NCI-H82 treated with DMSO at 0.1 percent for 48 hours (cell line): ENCODE measurements around the gene VEGFA.

Experiments used
- DNase-seq: peaks from one replicate; lab custom pipeline; 2025; ENCODE audit not compliant: unreplicated experiment; lab: John Stamatoyannopoulos, UW

Gene VEGFA

DNA sequence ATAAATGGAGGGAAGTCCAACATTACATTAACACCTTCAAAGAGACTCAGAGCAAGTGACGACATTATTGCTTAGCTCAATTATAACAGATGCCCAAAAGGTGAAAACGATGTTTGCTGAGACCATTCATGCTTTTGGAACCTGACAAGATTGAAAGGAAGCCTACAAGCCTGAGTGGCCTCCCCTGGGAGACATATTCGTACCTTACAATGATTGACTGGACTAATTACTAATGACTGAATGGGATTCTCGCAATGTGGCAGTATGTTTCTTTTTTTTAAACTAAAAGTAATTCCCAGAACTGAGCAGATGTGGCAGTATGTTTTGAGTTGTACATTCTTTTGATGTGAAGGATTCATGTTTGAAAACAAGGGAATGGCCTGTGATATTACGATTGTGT, 49.9 kb downstream of the VEGFA start:
- no peak for DNase-seq

- no peak for DNase-seq
These were observed 50.5 kb downstream of the VEGFA start for GRCh38 chr6:43820486-43820885.

DNA sequence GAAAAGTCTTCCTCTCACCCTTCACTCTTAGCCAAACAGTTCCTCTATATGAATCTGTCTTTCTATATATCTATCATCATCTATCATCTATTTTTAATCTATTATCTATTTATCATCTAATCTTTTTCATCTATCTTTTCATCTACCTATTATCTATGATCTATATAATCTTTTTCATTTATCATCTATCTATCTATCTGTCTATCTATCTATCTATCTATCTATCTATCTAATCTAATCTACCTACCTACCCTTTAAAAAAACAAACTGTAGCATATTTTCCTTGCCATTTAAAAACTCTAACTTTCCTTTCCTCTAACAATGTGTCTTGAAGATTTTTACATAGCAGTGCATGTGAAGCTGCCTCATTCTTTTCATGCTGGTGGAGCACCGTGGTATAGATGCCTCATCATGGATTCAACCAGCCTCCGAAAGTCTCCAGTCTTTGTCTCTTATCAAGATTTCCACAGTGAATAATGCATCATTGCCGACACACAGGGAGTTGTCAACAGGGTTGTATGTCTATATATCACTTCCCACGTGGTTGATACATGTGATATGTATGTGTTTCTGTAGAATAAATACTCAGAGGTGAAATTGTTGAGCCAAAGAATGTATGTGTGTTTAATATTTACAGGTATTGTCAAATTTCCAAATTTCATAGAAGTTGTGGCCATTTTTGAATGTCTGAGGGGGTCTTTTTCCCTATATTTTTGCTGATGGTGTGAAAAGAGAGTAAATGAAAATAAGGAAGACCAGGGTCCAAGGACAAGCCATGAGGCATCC, 51.3 kb downstream of the VEGFA start:
- DNase-seq = no peak

- no peak for DNase-seq
These were observed 53.4 kb downstream of the VEGFA start for GRCh38 chr6:43823390-43823789.

DNA sequence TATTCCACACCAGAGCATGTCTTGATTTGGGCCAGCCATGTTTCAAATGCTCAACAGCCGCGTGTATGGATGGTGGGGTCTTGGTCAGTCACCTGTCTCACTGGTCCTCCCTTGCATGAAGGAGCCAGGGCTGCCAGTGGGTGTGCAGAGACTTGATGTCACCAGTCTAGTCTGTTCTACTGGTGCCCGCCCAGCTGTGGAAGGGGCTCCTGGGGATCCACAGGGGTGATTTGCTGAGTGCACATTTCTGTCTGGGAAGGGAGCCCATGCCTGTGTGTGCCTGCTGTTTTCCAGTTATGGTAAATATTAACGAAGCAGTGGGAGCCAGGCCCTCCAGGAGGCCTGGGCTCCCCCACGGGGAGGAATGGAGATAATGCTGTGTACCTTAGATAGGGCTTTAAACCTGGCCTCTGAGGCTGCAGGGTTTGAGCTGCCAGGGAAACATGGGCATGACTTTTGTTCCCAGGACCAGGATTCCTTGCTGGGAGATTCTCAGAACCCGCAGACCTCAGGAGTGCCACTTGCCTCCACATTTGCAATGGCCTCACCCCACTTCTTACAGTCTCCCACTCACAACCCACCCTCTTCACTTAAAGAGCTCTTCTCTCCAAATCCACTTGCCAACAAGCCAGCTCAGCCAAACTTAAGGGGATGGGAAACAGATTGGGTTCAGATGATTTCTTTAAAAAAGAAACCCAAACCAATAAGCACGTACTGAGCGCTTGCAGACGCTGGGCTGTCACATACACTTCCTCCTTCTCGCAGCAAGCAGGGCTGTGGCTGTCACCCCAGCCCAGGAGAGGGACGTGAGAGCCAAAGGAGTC, 54.1 kb downstream of the VEGFA start:
- DNase-seq = no peak

DNA sequence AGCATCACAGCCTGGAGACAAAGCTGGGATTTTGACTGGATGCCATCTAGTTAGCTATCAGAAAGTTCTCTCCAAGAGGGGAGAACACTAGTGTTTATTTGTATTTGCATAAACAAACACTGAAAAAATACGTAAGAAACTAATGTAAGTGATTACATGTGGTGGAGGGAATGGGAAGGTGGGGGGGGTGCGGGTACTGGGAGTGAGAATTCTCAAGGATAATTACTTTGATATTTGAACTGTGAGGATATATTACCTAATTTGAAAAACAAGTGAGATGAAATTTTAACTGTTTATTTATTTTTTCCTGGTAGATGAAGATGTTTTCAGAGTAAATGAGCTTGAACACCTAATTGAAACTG, 54.7 kb downstream of the VEGFA start:
- DNase-seq = no peak

DNA sequence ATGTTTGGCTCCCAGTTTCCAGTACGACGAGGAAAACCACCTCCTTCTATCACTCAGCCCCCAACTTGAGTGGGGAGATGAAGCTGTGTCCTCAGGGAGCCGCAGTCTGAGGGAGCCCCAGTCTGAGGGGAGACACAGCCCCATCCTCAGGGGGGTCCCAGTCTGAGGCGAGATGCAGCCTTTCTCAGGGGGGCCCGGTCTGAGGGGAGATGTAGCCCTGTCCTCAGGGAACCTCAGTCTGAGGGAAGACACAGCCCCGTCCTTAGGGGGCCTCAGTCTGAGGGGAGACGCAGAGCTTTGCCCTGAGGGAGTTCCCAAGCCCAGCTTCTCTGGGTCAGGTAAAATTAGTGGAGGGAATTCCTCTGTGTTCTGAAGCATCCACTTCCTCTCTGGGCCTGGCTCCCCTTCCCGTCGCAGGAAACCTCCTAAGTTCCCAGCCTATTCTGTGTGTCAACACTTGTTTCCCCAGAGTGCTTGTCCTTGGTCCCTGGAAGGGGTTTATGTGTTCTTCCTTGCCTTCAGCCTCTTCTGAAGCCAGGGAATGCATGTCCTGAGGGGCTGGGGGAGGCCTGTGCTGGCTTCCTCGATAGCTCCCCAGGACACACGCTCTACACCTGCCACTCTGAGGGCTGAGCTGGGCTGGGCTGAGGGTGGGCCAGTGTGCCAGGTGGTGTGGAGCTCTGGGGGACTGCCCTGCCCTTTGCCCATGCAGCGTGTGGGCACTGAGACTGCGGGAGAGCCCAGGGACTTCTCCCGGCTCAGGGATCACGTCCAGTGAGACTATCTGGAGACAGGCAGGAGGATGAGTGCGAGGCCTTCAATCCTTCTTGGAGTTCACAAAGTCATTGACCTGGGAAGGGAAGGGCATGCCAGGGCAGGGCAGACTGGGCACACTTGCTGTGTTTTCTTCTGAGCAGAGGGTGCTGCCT, 55.4 kb downstream of the VEGFA start:
- no peak for DNase-seq

DNA sequence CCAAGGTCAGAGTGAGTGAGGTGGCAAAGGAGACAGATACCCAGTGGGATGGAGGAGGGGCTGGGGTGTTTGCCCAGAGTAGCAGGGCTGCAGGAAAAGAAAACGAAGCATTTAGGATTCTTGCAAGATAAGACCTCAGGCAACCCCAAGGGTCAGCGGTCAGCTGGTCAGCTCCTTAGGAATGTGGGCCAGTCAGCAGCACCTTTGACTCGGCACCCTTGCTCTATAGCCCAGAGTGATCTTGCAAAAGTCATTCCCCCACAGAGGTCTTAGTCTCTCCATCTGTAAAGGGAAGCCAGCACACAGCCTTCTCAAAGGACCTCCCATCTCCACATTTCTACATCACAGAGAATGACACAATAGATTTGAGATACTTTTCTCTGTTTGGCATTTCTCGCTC, 56.7 kb downstream of the VEGFA start:
- DNase-seq = no peak

DNA sequence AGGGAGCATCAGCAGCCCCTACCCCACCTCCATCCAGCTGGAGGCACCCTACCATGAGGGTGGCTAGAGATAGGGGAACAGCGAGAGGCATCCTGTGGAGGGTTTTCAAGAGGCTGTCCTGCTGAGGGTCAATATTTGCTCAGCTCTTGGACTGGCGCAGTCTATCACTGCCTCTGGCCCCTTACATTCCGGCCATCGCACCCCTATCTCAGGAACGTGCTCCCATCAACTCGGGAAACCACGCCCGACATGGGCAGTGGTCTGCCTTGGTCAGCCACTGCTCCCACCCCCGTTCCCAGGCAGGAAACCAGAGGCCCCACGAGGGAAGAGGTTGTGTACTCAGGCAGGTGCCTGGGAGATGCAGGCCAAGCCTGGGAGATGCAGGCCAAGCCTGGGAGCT, 57.9 kb downstream of the VEGFA start:
- no peak for DNase-seq

DNA sequence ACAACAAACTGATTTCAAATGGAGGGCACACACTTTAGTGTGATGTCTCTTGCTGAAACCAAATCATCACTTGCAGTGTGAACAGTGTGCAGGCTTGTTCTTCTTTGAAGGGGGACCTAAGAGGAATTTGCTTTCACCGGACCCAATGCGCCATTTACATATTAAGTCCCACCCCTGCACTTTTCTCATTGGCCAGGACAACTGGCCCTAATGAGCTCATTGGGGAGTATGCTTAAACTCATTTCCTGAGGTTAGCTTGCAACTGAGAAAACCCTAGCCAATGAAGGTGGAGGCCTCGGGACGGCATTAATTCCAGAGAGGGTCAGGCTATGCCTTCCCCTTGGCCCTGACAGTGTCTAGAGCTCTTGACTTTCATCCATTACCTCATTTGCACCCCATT, 58.7 kb downstream of the VEGFA start:
- no peak for DNase-seq

DNA sequence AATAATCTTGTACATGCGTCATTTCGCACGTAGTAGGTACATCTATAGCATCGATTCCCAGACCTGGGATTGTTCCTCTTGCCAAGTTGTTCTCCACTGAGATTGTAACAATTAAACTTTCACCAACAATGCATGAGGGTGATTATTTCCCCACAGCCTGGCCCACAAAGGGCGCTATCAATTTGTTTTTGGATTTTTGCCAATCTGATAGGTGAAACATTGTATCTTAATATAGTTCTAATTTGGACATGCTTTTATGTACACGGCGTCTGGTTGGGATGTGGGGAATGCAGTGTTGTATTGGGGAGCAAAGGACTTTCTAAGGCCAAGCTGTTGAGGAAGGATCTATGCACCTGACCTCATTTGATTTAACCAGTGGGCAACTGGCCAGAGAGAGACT, 59.5 kb downstream of the VEGFA start:
- DNase-seq = no peak

- DNase-seq = no peak
These were observed 60.8 kb downstream of the VEGFA start for GRCh38 chr6:43830775-43831174.

DNA sequence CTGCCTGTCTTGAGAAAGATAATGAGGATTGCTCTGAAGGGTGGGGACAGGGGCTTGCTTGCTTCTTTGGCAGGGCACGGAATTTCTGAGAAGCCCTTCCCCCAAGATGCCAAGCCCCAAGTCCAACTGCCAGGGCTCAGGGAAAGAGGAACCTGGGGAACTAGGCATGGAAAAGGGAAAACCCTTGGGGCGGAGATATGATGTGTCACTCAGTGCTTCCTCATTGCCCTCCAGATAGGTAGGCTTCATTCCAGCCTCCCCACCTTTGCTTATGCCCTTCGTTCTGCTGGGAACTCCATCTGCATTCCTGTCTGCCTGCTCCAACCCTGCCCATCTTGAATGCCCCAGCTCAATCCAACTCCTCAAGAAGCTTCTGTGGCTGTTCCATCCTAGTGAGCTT, 61.2 kb downstream of the VEGFA start:
- no peak for DNase-seq

DNA sequence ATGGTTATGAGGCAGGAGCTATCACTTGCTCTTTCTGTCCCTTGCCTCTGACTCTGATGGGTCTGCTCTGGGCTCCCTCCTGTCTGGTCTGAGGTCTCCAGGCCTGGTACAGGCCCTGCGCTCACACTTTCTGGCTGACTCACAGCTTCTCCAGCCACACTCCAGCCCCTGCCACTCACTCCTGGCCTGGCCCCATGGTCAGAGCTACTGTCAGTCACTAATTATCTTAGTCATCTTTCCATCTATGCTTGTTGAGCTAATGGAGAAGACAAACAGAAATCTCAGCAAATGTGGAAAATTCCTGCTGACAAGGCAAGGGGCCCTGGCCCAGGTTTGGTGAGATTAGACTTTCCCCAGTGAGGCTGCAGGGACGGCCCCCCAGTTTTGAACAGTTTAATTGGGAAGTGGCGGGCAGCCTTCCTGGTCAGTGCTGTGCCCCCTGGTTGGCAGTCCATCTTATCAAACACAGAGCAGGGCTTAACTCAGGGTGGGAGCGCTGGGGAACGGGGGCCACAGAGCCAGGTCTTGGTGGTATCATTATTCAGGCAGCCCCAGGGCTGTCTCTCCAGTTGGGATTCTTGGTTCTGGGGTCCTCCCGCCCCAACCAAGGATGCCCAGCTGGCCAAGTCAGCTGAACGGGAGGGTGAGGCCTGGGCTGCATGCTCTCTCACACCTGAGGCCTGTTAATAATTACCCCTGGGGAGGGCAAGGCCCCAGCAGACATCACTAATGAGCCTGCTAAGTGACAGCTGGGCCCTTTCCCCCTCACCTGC, 63.4 kb downstream of the VEGFA start:
- DNase-seq = no peak

GRCh38 chr6:43833996-43834390, 64.0 kb downstream of the VEGFA start:
- DNase-seq = no peak

GRCh38 chr6:43834528-43835155, 64.6 kb downstream of the VEGFA start:
- peak; percentile 38 for DNase-seq

DNA sequence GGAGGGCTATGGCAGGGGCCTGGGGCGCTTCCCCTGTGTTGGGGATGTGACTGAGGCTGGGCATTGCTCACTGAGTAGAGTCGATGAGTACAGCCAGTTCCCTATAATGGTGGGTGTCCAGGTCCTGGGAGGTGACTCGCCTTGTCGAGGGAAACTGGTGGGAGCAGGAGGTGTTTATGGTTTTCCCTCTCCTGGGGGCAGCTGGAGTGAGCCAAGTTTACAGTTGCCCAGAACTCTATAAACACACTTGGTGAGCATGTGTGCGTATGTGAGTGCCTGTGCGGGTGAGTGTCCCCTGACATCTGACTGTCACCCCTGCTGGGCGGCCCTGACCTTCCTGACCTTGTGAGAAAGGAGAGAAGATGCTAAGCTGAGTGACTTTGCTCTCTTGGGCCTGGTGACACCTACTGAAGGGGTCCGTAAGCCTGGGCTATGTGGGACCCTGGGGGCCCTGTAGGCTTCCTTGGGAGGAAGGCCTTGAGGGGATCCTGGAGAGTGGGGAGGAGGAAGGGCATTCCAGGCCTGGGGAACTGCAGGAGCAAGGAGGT, 65.9 kb downstream of the VEGFA start:
- no peak for DNase-seq
